Esophagus muscularis mucosa (tissue), 4 donors: ENCODE results near the gene TP63. TPM values are rescaled to one million over a fixed set of nuclear protein-coding genes. Genes with fewer than 3 reads are reported as not detected.

Experiments used
- DNase-seq: peaks from one replicate; pipeline ENCODE4 v3.0.0-alpha.2; 2017; ENCODE audit errors: extremely low spot score
- H3K27ac ChIP-seq, 4 donors: fragments of 200-600 bp; sonication (generic); replicated peaks in 1 of 4; 1 replicate in 3 of 4; 2 replicates in 1 of 4; pipeline ENCODE4 v1.5.1; 2016 to 2019; ENCODE audit warnings: mild to moderate bottlenecking in 1 of 4
- H3K27me3 ChIP-seq, 4 donors: fragments of 200-600 bp; sonication (generic); one replicate each; pipeline versions ENCODE4 v1.5.1 to v1.6.0; 2016 to 2019
- H3K36me3 ChIP-seq, 4 donors: fragments of 200-600 bp; sonication (generic); one replicate each; pipeline ENCODE4 v1.5.1; 2016 to 2019
- H3K4me1 ChIP-seq, 4 donors: fragments of 200-600 bp; sonication (generic); one replicate each; pipeline ENCODE4 v1.5.1; 2016 to 2019
- H3K4me3 ChIP-seq, 4 donors: fragments of 200-600 bp; sonication (generic); 1 replicate in 2 of 4; 2 replicates in 2 of 4; pipeline ENCODE4 v1.5.1; 2016 to 2019; ENCODE audit warnings: mild to moderate bottlenecking in 4 of 4, moderate library complexity in 1 of 4
- H3K9me3 ChIP-seq, 4 donors: fragments of 200-600 bp; sonication (generic); 1 replicate in 3 of 4; 2 replicates in 1 of 4; pipeline ENCODE4 v1.5.1; 2016 to 2019
- CTCF ChIP-seq, 3 experiments: fragments of 200-600 bp in 2 of 3; fragments of 450-650 bp in 1 of 3; sonication (generic) in 2 of 3; IDR thresholded peaks; one replicate each; pipeline ENCODE4 v1.5.1; 2017 to 2019; ENCODE audit warnings: antibody characterized with exemption in 3 of 3, mild to moderate bottlenecking in 2 of 3, moderate library complexity in 1 of 3
- EP300 ChIP-seq: sonication (generic); formaldehyde crosslinking; IDR thresholded peaks from one replicate; pipeline ENCODE4 v1.6.1; 2017; ENCODE audit warnings: antibody characterized with exemption
- POLR2A ChIP-seq: fragments of 450-650 bp; IDR thresholded peaks from one replicate; pipeline ENCODE4 v1.6.1; 2017; ENCODE audit warnings: antibody characterized with exemption, moderate library complexity, mild to moderate bottlenecking, low read depth
- POLR2AphosphoS5 ChIP-seq, 2 donors: sonication (generic); formaldehyde crosslinking; IDR thresholded peaks; one replicate each; pipeline ENCODE4 v1.6.1; 2017; ENCODE audit warnings: antibody characterized with exemption in 2 of 2
- WGBS: methylation state at CpG from one replicate; pipeline ENCODE4 v1.1.5; 2018; 5-methylcytosine and 5-hydroxymethylcytosine counted together
- intact Hi-C: fragments of 100-400 bp; cut with DNase I; formaldehyde crosslinking; loops from one replicate; pipeline ENCODE4 v1.15.1; 2023
- total RNA-seq, 4 donors: library from RNA; depleted of rRNA; stranded (reverse); fragments of >200 nt; gene quantifications; one replicate each; pipeline versions ENCODE4 v1.1.0 to v1.2.1, GENCODE V29; 2016

Gene TP63
- total RNA-seq, 4 donors from 2014 or later: under 0.01 to 0.34 (median 0.21) TPM

GRCh38 chr3:189772584-189772983 lies 141.4 kb downstream of the TP63 start:
- Histone ChIP-seq H3K4me3 (no peak overlapping the region), H3K36me3 (no peaks in the 10 kb centered on the region), H3K9me3 (no peaks in the 10 kb centered on the region), H3K4me1 (no peaks in the 10 kb centered on the region), H3K27ac (no peak overlapping the region), H3K27me3 (no peaks in the 10 kb centered on the region)
- TF ChIP-seq EP300 (no peak), POLR2A (no peak), POLR2AphosphoS5 (IDR thresholded peaks at IDR 0.05) (no peak), CTCF (IDR thresholded peaks at IDR 0.05) (no peak)
- DNase-seq: no peak
- 33% methylated on average over 2 of the region's 2 CpGs for WGBS
- intact Hi-C loops: no loop called here

GRCh38 chr3:189773056-189773455 lies 141.9 kb downstream of the TP63 start:
- no peak overlapping the region for H3K27ac ChIP-seq
- no peaks in the 10 kb centered on the region for H3K36me3 ChIP-seq
- no peak overlapping the region for H3K4me3 ChIP-seq
- H3K4me1 ChIP-seq: no peaks in the 10 kb centered on the region
- no peak for TF ChIP-seq POLR2AphosphoS5 (IDR thresholded peaks at IDR 0.05)
- TF ChIP-seq CTCF (IDR thresholded peaks at IDR 0.05): no peak
- no peak for TF ChIP-seq EP300
- TF ChIP-seq POLR2A: no peak
- H3K27me3 ChIP-seq: no peaks in the 10 kb centered on the region
- intact Hi-C loops: no loop called here
- 61% methylated on average over 5 of the region's 5 CpGs for WGBS
- DNase-seq: no peak
- H3K9me3 ChIP-seq: no peaks in the 10 kb centered on the region

GRCh38 chr3:189776149-189776824 lies 145.1 kb downstream of the TP63 start:
- intact Hi-C loops: no loop called here
- no peaks in the 10 kb centered on the region for H3K36me3 ChIP-seq
- 57% methylated on average over 6 of the region's 6 CpGs for WGBS
- no peak overlapping the region for H3K27ac ChIP-seq
- no peak for TF ChIP-seq CTCF (IDR thresholded peaks at IDR 0.05)
- no peak for TF ChIP-seq POLR2A
- TF ChIP-seq POLR2AphosphoS5 (IDR thresholded peaks at IDR 0.05): no peak
- TF ChIP-seq EP300: no peak
- no peak for DNase-seq
- no peaks in the 10 kb centered on the region for H3K9me3 ChIP-seq
- H3K27me3 ChIP-seq: no peaks in the 10 kb centered on the region
- no peak overlapping the region for H3K4me3 ChIP-seq
- no peaks in the 10 kb centered on the region for H3K4me1 ChIP-seq

- Histone ChIP-seq H3K27ac (no peak overlapping the region), H3K36me3 (no peaks in the 10 kb centered on the region), H3K27me3 (no peaks in the 10 kb centered on the region), H3K4me1 (no peaks in the 10 kb centered on the region), H3K4me3 (no peak overlapping the region), H3K9me3 (no peaks in the 10 kb centered on the region)
- 88% methylated on average over 5 of the region's 5 CpGs for WGBS
- intact Hi-C loops: no loop called here
- no peak for DNase-seq
- no peak for TF ChIP-seq EP300
- no peak for TF ChIP-seq POLR2A
- no peak for TF ChIP-seq POLR2AphosphoS5 (IDR thresholded peaks at IDR 0.05)
- no peak for TF ChIP-seq CTCF (IDR thresholded peaks at IDR 0.05)
These were observed 147.3 kb downstream of the TP63 start for GRCh38 chr3:189778340-189778950.
